ENCODE data around the gene ABHD8.

DNA sequence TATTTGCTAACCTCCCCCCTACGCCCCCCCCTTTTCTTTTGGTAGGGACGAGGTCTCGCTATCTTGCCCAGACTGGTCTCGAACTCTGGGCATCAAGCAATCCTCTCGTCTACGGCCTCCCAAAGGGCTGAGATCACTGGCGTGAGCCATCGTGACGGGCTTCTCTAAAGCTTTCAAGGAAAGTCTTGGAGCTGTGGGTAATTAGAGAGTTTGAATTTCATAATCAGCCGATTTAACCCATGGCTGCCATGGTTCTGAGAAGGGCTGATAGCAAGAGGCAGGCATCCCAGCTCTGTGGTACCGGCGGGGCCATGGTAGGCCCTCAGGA lies 679 bp upstream of the ABHD8 start:
- no peak for TF ChIP-seq CTBP1 (IDR thresholded peaks at IDR 0.05; ENCODE audit: borderline replicate concordance)
- TF ChIP-seq PKNOX1 (IDR thresholded peaks at IDR 0.05), result no peak
- no peak for TF ChIP-seq FOXM1 (IDR thresholded peaks at IDR 0.05; ENCODE audit: borderline replicate concordance)
- TF ChIP-seq BHLHE40 (IDR thresholded peaks at IDR 0.05; ENCODE audit: borderline replicate concordance), result no peak
- no peak for TF ChIP-seq HDGF (IDR thresholded peaks at IDR 0.05; ENCODE audit: borderline replicate concordance)
- no peak for TF ChIP-seq ZNF384 (IDR thresholded peaks at IDR 0.05)
- TF ChIP-seq SUZ12 (IDR thresholded peaks at IDR 0.05), result no peak

Measured in HEK293T (cell line).